Femur (tissue), 1 donor: ENCODE measurements around the gene PERP.
"Not testable (repeated sequence)": the region's sequence is repeated elsewhere in the genome, so short reads cannot be mapped to it uniquely, and the experiment has no call there.

Source experiments
- DNase-seq: peaks from one replicate; pipeline ENCODE4 v3.0.0-alpha.2; 2017

PERP gene

DNA sequence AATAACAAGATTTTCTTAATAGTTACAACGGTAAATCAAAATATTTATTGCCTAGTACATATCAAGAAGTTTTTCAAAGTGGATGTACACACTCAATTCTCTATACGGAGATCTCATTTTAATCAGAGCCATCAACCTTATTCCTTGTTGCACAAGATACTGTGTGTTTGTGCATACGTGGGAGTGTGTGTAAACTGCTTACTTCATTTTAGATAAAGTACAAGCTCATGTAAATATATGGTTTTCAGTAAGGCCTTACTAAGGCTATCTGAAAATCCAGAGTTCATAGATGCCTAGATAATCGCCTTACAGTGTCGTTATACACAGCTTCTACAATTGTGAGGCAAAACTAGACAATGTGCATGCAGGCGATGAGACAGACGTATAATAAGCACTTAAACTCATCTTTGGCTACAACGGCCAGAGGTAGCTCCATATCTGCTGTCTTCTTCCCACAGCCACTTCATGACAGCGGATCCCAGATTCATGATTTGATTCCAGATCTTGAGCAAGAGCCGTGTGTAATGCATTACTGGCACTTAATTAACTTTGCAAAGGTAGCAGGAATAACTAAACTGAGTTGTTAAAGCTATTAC lies 2.5 kb downstream of the PERP start:
- DNase-seq: no peak

DNA sequence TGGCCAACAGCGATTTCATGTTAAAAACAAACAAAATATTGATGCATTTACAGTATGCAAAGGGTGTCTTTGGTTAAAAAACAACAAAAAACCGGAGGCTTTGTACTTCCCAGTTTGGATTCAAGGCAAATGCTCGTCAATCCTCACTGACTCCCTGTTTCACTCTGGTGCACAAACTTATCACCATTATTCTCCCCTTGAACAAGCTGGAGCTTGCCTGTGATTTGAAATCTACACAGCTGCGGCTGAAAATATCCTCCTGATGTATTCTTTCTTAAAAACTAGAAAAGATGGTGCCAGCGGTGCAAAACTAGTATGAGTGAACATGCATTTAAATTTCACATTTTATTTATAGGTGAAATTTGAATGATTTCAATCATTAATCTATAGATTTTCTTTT lies 3.3 kb downstream of the PERP start:
- DNase-seq: no peak

DNA sequence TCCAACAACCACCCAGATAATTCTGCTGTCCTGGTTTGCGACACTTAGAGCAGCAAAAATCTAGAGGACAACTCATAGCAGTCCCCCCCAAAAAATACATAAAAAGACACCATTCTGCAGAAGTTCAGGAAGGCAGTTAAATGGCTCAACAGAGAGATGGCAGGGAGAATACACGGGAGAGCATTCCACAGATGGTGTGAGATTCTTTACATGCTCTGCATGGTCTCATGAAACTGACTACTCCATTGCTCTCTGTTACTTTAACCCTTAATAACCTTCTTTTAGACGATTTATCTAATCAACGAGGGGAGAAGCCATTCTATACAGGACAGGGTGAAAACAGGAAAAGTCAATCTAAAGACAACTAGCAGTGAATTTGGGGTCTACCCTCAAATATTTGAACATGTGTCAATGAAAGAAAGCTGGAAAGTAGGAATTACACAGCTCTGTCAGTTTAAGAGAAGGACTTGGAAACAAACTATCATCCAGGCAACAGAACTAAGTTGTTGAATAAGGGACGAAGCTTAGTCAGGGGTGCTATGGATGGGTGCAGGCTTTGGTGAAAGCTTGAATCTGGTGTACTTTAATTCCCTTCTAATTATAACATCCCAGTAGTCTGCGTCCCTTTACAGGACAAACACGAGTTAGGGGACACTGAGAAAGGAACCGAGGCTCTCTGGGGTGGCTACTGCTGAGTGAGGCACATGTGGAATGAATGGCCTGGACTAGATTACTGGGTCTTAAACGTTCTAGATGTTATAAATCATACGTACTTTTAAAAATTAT lies 5.1 kb downstream of the PERP start:
- no peak for DNase-seq

DNA sequence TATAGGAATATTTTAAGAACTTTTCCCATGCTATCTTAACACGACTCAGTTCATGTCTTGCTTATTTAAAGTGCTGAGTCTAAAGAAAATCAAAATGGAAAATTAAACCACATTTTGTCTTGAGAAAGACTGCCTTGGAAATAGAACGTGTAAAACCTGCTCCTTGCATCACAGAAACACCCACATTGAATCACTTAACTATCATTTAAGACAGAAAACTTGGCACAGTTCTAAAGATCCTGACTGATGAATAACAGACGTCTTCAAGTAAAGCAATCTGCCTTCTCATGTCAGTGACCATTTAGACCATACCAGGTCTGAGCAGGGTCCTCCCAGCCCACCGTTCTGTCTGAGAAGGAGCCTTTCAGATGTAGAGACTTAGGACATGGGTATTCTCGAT lies 7.4 kb downstream of the PERP start:
- DNase-seq: no peak

DNA sequence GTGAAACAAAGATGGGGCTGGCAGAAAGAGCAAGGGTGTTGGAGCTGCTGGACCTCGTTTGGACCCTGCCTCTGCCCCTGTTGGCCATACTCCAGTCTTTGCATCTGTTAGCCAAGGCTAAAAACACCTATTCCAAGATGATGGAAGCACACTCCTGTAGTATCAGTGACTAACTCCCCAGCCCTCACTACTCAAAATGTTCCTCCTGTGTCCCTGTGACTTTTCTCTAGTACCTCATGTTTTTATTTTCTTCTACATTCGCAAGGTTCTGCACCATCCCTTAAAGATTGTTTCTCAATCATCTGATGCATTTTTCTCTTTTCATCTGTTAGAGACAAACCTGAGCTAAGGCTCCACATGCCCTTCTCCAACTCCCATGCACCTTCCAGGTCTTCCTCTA lies 8.9 kb downstream of the PERP start:
- no peak for DNase-seq

DNA sequence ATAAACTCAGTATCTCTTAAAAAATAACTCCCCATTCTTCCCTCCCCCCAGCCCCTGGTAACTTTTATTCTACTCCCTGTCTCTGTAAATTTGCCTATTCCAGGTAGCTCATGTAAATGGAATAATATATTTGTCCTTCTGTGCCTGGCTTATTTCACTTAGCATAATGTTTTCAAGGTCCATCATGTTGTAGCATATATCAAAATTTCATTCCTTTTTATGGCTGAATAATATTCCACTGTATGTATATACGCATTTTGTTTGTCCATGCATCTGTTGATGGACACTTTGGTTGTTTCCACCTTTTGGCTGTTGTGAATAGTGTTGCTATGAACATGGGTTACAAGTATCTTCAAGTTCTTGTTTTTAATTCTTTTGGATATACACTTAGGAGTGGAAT lies 13.0 kb downstream of the PERP start:
- no peak for DNase-seq

DNA sequence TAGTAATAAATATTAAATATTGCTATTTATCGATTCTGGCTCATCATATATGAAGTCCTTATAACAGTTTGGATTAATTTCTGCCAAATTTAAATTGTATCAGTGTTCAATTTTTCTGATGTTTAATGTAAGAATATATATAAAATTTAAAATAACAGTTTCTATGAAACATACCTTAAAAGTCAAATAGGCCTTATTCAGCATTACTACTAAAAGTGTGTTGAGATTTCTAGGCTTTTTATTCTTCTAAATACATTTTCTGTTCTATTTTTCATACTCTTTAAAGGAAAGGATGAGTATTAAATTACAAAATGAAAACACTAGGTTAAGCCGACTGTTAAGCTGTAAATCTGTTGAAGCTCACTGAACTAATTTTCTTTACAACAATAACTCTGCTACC lies 13.6 kb downstream of the PERP start:
- no peak for DNase-seq

DNA sequence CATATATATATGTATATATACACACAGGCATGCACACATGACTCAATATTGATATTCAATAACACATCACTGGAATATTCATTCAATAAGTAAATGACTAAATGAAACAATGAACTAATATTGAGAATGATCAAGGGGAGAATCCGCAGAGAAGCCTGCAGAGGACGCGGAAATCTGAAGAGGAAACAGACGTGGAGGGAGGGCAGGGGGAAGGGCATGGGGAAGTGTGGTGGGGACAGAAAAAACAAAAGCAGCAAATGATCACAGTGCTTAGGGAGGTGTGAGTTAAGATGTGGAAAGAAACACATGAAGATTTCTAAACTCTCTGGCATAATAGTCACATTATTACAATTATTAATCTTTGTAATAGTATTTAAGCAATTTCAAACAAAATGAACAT lies 14.5 kb downstream of the PERP start:
- DNase-seq: no peak

DNA sequence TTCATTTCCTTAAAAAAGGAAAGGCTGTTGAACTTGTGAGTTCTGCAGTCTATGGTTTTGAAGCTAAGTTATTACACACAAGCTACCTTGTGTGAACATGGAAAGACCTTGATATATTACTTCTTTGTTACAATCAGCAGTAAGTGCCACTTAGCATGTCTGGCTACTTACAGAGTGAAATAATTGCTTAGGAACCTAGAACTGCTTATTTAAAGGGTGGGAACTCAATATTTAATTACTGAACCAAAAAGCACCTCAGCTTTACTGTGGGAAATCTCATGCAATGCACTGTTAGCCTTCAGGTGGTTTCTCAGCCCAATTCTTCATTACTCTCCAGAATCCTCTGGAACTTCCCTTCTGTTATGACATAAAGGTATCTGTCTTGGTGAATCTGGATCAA lies 17.9 kb downstream of the PERP start:
- DNase-seq: no peak

DNA sequence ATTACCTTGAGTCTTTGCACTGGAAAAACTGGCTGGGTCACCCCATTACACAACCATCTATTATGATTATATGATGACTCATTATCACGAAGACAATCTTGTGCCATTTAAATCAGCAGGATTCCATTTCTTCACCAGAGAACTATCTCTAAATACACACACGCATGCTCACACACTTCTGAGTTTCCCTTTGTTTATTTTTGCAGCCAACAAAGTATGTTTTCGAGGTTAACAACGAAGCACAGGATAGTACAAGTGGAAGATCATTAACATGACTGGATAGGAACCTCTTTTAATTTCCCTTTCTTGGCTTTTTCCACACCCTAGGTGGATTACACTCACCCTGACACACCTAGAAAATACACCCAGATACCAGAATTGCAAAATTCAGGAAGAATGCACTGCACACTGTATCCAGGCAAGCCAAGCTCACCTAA lies 18.9 kb downstream of the PERP start:
- DNase-seq: no peak

DNA sequence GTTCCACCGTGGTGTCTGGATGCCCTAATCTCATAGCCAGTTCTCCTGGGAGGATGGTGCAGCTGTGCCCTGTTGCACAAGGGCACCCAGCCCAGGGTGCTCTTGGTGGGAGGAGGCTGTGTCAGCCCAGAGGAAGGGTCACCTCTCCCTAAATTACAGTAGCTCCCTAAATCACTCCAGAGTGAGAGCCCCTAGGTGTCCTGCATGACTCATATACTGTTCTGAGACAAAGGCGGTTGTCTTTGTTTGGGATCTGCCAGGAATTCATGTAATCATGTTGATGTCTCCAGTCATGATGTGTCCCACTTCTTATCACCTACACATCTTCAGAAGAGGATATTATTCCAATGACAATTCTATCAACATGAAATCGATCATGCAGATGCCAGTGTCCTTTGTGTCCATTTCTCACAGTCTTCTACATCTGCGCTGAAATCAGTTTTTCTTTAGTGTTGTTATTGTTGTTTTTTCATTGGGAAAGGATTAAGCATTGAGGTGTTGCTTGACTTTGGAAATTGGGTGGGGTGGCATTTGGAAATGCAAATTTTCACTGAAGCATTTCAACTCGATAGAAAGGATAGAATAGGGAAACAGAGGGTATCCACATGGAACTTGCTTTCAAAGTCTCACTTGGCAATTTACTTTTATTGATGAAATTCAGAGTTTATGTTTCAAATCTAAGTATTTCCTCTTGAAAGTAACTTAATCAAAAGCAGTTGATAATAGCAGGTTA lies 19.5 kb downstream of the PERP start:
- no peak for DNase-seq

DNA sequence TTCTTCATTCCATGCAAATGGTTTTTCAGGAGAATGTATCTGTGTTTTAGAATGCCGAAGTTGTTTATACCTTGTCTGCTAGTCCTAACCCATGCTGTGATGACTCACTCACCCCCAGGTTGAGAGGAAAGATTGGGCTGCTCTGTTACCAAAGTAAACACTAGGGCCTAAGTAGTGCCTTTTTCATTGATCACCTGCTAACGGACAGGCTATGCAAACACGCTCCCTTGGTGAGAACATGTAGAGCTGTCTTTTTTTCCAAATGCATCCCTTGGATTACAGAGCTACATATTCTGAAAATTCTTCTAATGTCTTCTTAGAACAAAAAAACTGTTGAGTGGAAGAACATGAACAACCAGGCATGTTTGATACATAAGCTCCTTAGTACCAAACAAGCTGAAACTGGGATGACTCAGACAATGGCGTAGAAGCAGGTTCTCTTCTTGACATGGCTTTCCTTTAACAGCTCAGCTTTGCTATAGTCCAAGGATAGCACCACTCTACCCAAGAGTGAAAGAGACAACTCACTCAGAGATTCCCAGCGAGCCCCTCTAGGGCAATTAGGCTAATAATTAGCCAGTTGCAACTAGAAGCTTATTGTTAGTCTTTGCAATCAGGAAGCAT lies 20.5 kb downstream of the PERP start:
- no peak for DNase-seq

DNA sequence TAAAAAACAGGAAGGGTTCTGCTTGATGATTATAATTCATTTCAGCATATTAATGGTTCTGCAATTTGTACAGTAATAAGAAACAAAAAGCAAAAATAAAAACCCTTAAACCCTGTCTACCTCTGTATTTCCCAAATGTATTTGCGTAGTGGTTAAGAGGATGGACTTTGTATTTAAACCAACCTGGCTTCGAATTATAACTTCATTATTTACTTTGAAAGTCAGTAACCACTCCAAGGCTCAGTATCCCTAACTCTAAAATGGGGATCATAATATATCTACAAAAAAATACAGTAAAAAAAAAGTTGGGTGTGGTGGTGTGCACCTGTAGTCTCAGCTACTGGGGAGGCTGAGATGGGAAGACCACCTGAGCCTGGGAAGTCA lies 21.4 kb downstream of the PERP start:
- DNase-seq: no peak

DNA sequence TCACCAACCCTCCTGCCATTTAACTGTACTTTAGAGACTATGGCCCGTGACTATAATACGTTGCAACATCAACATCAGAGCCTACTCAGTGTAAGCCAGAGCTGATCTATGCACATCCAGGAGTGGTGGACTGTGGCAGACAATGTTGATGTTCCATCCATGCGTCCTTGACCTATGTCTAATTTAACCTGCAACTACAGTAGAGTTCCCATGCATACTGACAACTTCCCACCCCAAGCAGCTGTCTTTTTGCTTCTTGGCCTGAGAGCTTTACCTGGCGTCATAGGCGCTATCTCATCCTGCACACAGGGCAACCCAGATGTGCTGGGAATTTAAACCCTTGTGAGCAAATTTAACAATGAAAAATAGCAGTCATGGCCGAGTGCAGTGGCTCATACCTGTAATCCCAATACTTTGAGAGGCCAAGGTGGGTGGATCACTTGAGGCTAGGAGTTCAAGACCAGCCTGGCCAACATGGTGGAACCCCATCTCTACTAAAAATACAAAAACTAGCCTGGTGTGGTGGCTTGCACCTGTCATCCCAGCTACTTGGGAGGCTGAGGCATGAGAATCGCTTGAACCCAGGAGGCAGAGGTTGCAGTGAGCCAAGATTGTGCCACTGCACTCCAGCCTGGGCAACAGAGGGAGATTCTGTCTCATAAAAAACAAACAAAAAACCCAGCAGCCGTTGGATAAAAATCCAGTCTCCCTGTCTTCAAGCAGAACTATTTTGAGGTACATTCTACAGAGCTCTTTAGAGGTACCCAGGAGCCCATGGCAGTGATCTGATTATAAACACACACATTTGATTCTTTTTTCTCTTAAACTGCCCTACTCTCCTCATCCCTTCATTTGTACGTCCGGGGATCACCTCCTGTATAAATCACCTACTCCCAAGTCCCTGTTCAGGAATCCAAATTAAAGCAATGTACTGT lies 22.0 kb downstream of the PERP start:
- no peak for DNase-seq

DNA sequence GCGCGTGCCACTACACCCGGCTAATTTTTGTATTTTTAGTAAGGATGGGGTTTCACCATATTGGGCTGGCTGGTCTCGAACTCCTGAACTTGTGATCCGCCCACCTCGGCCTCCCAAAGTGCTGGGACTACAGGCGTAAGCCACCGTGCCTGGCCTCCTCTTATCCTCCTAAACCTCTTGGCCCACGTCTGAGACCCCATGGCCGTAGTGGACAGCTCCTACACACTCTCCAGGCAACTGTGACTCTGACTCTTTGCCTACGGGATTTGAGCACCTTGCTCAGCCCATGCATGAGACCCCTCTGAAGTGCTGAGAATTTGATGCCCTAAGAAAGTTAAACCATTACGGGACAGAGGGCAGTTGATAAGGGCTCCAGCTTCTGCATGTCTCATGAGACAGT lies 25.0 kb downstream of the PERP start:
- no peak for DNase-seq

DNA sequence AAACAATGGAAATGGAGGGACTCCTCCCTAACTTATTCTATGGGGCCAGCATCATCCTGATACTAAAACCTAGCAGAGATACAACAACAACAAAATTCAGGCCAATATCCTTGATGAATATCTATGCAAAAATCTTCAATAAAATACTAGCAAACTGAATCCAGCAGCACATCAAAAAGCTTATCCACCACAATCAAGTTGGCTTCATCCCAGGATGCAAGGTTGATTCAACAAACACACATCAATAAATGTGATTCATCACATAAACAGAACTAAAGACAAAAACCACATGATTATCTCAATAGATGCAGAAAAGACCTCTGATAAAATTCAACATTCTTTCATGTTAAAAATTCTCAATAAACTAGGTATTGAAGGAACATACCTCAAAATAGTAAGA lies 27.7 kb downstream of the PERP start:
- not testable (repeated sequence) for DNase-seq

DNA sequence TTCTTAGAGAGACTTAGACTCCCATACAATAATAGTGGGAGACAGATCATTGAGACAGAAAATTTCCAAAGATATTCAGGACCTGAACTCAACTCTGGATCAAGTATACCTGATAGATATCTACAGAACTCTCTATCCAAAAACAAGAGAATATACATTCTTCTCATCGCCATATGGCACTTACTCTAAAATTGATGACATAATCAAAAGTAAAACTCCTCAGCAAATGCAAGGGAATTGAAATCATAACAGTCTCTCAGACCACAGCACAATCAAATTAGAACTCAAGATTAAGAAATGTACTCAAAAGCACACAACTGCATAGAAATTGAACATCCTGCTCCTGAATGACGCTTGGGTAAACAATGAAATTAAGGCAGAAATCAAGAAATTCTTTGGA lies 28.7 kb downstream of the PERP start:
- no peak for DNase-seq

DNA sequence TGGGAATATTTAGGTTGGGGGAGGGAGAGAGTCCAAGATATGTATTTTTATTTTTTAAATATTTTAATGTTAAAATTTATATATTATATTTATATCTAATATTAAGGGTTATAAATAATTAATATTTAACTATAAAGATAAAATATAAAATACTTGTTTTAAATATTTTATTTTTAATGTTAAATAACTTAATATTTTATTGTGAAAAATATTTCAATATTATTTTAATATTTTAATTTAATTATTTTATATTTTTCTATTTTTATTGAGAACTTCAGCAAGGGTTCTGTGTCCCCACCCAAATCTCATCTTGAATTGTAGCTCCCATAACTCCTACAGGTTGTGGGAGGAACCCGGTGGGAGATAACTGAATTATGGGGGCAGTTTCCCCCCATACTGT lies 34.0 kb downstream of the PERP start:
- DNase-seq: no peak

DNA sequence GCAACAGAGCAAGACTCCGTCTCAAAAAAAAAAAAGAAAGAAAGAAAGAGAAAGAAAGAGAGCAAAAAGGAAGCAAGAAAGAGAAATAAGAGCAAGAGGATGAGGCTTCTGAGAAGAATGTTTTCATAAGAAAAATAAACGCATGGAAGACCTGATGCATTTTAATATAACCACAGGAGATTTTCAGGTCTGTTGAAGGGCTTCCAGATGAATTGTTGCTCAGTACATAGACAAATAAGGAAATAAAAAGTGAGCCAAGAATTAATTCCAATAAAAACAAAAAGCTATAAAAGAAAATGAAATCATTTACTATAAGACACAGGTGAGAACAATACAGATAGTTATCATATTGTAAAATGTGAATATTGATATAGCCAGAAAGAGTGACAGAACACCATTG lies 43.5 kb downstream of the PERP start:
- no peak for DNase-seq

DNA sequence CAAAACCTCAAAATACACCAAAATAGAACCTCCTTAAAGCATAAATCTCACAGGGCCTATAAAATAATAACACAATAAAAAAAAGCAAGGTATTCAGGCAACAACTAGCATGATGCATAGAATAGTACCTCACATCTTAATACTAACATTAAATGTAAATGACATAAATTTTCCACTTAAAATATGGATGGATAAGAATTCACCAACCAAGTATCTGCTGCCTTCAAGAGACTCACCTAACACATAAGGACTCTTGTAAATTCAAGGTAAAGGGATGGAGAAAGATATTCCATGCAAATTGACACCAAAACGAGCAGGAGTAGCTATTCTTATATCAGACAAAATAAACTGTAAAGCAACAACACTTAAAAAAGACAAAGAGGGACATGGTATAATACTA lies 52.2 kb downstream of the PERP start:
- DNase-seq: no peak

DNA sequence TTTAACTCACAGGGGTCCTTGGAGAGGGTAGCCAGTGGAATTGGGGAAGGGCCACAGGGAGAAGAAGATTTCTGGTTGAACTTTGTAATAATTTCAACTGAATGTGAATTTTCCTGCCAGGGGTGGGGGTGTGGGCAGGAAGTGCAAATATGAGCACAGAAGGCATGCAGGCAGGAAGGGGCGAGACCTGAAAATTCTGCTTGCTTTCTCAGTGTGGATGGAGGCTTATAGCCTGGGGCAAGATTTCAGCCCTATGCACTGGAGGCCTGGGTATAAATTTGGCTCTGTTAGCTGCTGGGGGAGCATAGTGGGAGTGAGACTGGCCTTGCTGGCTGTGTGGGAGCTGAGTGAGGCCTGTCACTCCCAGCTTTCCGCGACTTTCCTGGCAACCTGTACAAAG lies 54.4 kb downstream of the PERP start:
- DNase-seq: no peak

DNA sequence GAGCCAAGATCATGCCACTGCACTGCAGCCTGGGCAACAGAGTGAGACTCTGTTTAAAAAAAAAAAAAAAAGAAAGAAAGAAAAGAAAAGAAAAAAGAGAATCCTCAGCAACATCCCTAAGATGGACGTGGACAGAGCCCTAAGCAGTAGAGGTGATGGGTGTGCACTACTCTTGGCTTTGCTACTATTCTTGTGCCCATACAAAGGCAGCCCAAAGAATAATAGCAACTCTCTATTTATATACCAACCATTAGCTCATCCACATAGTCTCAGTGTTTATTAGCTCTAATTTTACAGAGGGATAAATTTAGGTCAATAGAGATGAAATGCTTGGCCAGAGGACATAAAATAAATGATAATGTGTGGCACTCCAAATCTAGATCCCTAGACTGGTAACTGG lies 62.2 kb downstream of the PERP start:
- DNase-seq: no peak

DNA sequence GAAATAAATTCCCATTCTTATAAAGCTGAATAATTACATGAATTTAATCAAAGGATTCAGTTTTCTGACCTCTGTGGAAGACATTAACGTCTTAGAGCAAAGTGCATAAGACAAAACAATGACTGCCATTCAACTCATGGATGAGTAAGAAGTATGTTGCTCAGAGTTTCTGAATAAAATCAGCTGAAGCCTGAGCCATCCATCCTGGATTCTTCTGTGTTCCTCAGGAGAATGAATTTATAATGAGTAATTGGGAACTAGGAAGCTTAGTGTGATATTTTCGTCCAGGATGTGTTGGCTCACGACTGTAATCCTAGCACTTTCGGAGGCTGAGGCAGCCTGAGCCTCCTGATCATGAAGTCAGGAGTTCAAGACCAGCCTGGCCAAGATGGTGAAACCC lies 62.8 kb downstream of the PERP start:
- DNase-seq: no peak
